ENCODE data around the gene CMSS1.
"Not testable (repeated sequence)": the region's sequence is repeated elsewhere in the genome, so short reads cannot be mapped to it uniquely, and the experiment has no call there.

Gene CMSS1

GRCh38 chr3:100226712-100227429 lies 409.2 kb downstream of the CMSS1 start:
- no peaks in the 10 kb centered on the region for H3K4me1 ChIP-seq (ENCODE audit: insufficient read depth, low read length, severe bottlenecking)
- H2AFZ ChIP-seq (ENCODE audit: low read length): no peak overlapping the region
- no peaks in the 10 kb centered on the region for H3K27me3 ChIP-seq (ENCODE audit: insufficient read depth, low read length)
- no peak overlapping the region for H3K9ac ChIP-seq (ENCODE audit: low read length)
- H3F3A ChIP-seq (ENCODE audit: insufficient read depth, low read length): no peaks in the 10 kb centered on the region
- no peaks in the 10 kb centered on the region for H4K20me1 ChIP-seq (ENCODE audit: insufficient read depth, low read length)
- no peaks in the 10 kb centered on the region for H3K36me3 ChIP-seq (ENCODE audit: insufficient read depth, low read length)
- no peaks in the 10 kb centered on the region for H3K9me2 ChIP-seq (ENCODE audit: low read depth, low read length)
- no peaks in the 10 kb centered on the region for H3K9me3 ChIP-seq (ENCODE audit: low read length)
- no peaks in the 10 kb centered on the region for H3K79me2 ChIP-seq (ENCODE audit: insufficient read depth, low read length)
- no peak overlapping the region for H3K4me3 ChIP-seq (ENCODE audit: low read depth, low read length, poor library complexity, severe bottlenecking)
- TF ChIP-seq CTCF (IDR thresholded peaks at IDR 0.05; ENCODE audit: low read length) (no peak), EZH2 (IDR thresholded peaks at IDR 0.05; ENCODE audit: borderline replicate concordance, low read length) (no peak)
- H3K27ac ChIP-seq (ENCODE audit: low read depth, low read length, poor library complexity, severe bottlenecking): no peak overlapping the region
- no peak overlapping the region for H3K4me2 ChIP-seq (ENCODE audit: low read length)

GRCh38 chr3:100227511-100227921 lies 409.9 kb downstream of the CMSS1 start:
- Histone ChIP-seq H3K4me1 (ENCODE audit: insufficient read depth, low read length, severe bottlenecking) (no peaks in the 10 kb centered on the region), H3K9me3 (ENCODE audit: low read length) (no peaks in the 10 kb centered on the region), H3F3A (ENCODE audit: insufficient read depth, low read length) (no peaks in the 10 kb centered on the region), H3K4me2 (ENCODE audit: low read length) (no peak overlapping the region), H3K27ac (ENCODE audit: low read depth, low read length, poor library complexity, severe bottlenecking) (no peak overlapping the region), H3K27me3 (ENCODE audit: insufficient read depth, low read length) (no peaks in the 10 kb centered on the region), H3K79me2 (ENCODE audit: insufficient read depth, low read length) (no peaks in the 10 kb centered on the region), H3K9me2 (ENCODE audit: low read depth, low read length) (no peaks in the 10 kb centered on the region), H4K20me1 (ENCODE audit: insufficient read depth, low read length) (no peaks in the 10 kb centered on the region), H3K4me3 (ENCODE audit: low read depth, low read length, poor library complexity, severe bottlenecking) (no peak overlapping the region), H3K9ac (ENCODE audit: low read length) (no peak overlapping the region), H3K36me3 (ENCODE audit: insufficient read depth, low read length) (no peaks in the 10 kb centered on the region), H2AFZ (ENCODE audit: low read length) (no peak overlapping the region)
- TF ChIP-seq CTCF (IDR thresholded peaks at IDR 0.05; ENCODE audit: low read length): no peak
- no peak for TF ChIP-seq EZH2 (IDR thresholded peaks at IDR 0.05; ENCODE audit: borderline replicate concordance, low read length)

- Histone ChIP-seq H3K9ac (ENCODE audit: low read length) (no peak overlapping the region), H3K27me3 (ENCODE audit: insufficient read depth, low read length) (no peaks in the 10 kb centered on the region), H3F3A (ENCODE audit: insufficient read depth, low read length) (no peaks in the 10 kb centered on the region), H3K4me3 (ENCODE audit: low read depth, low read length, poor library complexity, severe bottlenecking) (no peak overlapping the region), H3K9me2 (ENCODE audit: low read depth, low read length) (no peaks in the 10 kb centered on the region), H3K4me2 (ENCODE audit: low read length) (no peak overlapping the region), H3K4me1 (ENCODE audit: insufficient read depth, low read length, severe bottlenecking) (no peaks in the 10 kb centered on the region), H4K20me1 (ENCODE audit: insufficient read depth, low read length) (no peaks in the 10 kb centered on the region), H3K36me3 (ENCODE audit: insufficient read depth, low read length) (no peaks in the 10 kb centered on the region), H3K9me3 (ENCODE audit: low read length) (no peaks in the 10 kb centered on the region), H3K79me2 (ENCODE audit: insufficient read depth, low read length) (no peaks in the 10 kb centered on the region), H2AFZ (ENCODE audit: low read length) (no peak overlapping the region), H3K27ac (ENCODE audit: low read depth, low read length, poor library complexity, severe bottlenecking) (no peak overlapping the region)
- TF ChIP-seq CTCF (IDR thresholded peaks at IDR 0.05; ENCODE audit: low read length) (no peak), EZH2 (IDR thresholded peaks at IDR 0.05; ENCODE audit: borderline replicate concordance, low read length) (no peak)
Observed at GRCh38 chr3:100228247-100228646, 410.6 kb downstream of the CMSS1 start.

GRCh38 chr3:100229188-100229587 lies 411.5 kb downstream of the CMSS1 start:
- not testable (repeated sequence) for H2AFZ ChIP-seq (ENCODE audit: low read length)

More at GRCh38 chr3:100229188-100229587, 411.5 kb downstream of the CMSS1 start:
- H3K9me2 ChIP-seq (ENCODE audit: low read depth, low read length); H3K79me2 ChIP-seq (ENCODE audit: insufficient read depth, low read length); H3K27ac ChIP-seq (ENCODE audit: low read depth, low read length, poor library complexity, severe bottlenecking); H3K9ac ChIP-seq (ENCODE audit: low read length); H3K27me3 ChIP-seq (ENCODE audit: insufficient read depth, low read length); H4K20me1 ChIP-seq (ENCODE audit: insufficient read depth, low read length); H3K4me2 ChIP-seq (ENCODE audit: low read length); H3K4me1 ChIP-seq (ENCODE audit: insufficient read depth, low read length, severe bottlenecking); H3F3A ChIP-seq (ENCODE audit: insufficient read depth, low read length); H3K4me3 ChIP-seq (ENCODE audit: low read depth, low read length, poor library complexity, severe bottlenecking); H3K36me3 ChIP-seq (ENCODE audit: insufficient read depth, low read length); H3K9me3 ChIP-seq (ENCODE audit: low read length): not testable (repeated sequence)

Data from OCI-LY1 (cell line).